SU-DHL-6 (cell line): ENCODE results near the gene NLGN2.

Experiments
- CTCF ChIP-seq: fragments of 200-600 bp; sonication (generic); IDR thresholded peaks from one replicate; pipeline ENCODE4 v1.5.1; 2017; ENCODE audit warnings: antibody characterized with exemption, mild to moderate bottlenecking, low read length, moderate library complexity; ENCODE audit not compliant: insufficient read depth, poor library complexity, severe bottlenecking
- EZH2phosphoT487 ChIP-seq: fragments of 200-600 bp; sonication (generic), shearing (Covaris generic); conservative IDR thresholded peaks from 2 replicates; pipeline ENCODE4 v1.6.1; 2018; ENCODE audit warnings: mild to moderate bottlenecking, antibody characterized with exemption, low read length, moderate library complexity, mixed read lengths

DNA sequence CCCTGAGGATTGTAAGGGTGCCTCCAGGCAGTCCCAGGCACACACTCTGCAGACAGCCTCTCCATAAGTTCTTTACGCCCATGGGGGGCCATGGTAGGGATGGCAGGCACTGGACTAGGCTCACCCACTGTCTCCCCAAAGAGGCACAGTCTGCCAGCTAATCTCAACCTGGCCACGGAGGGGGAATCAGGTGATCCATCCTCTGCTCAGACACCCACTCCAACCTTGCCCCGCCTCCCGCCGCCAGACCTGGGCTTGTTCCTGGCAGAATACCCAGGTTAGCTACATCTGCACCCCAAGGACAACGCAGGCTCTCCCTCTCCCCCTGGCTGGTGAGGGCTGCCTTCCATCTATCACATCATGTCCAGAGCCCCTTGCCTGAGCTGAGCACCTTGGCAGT lies 1.2 kb downstream of the NLGN2 start:
- TF ChIP-seq CTCF (no peak), EZH2phosphoT487 (no peak)
